Measurements from ENCODE around the gene COPS4. TPM values are rescaled to one million over a fixed set of nuclear protein-coding genes. Genes with fewer than 3 reads are reported as not detected.
A peak's percentile ranks its signal among the peaks of the same experiment; 100 is the strongest.

COPS4 gene
- total RNA-seq, 4 donors from 2014 or later = 29.5 to 62.1 (median 43.0) TPM

GRCh38 chr4:83115000-83115399 lies 80.0 kb downstream of the COPS4 start:
- H3K27me3 ChIP-seq = no peaks in the 10 kb centered on the region
- H3K9me3 ChIP-seq = no peaks in the 10 kb centered on the region
- H3K36me3 ChIP-seq = no peaks in the 10 kb centered on the region
- H3K4me3 ChIP-seq = no peak overlapping the region
- TF ChIP-seq CTCF (IDR thresholded peaks at IDR 0.05) (no peak), EP300 (IDR thresholded peaks at IDR 0.05) (no peak), POLR2A (IDR thresholded peaks at IDR 0.05) (no peak)
- H3K4me1 ChIP-seq = peaks cover 0 to 5% (median 0%) of the 10 kb centered on the region in 4 donors
- no peak overlapping the region for H3K27ac ChIP-seq
- DNase-seq (ENCODE audit: low spot score in 2 of 2) = no peak

GRCh38 chr4:83115656-83116285 lies 80.8 kb downstream of the COPS4 start:
- WGBS, 2 donors = 38 to 60% methylated on average over 8 of the region's 8 CpGs
- no peaks in the 10 kb centered on the region for H3K9me3 ChIP-seq
- H3K27me3 ChIP-seq = no peaks in the 10 kb centered on the region
- no peak for DNase-seq (ENCODE audit: low spot score in 2 of 2)
- H3K4me3 ChIP-seq = no peak overlapping the region
- peaks cover 0 to 1% (median 0%) of the 10 kb centered on the region in 4 donors for H3K4me1 ChIP-seq
- no peak overlapping the region for H3K27ac ChIP-seq
- H3K36me3 ChIP-seq = no peaks in the 10 kb centered on the region
- no peak for TF ChIP-seq CTCF (IDR thresholded peaks at IDR 0.05)
- no peak for TF ChIP-seq EP300 (IDR thresholded peaks at IDR 0.05)
- TF ChIP-seq POLR2A (IDR thresholded peaks at IDR 0.05) = no peak

- no peak overlapping the region for H3K4me3 ChIP-seq
- 75 to 77% methylated on average over 2 of the region's 2 CpGs for WGBS, 2 donors
- H3K4me1 ChIP-seq = no peaks in the 10 kb centered on the region
- no peak overlapping the region for H3K27ac ChIP-seq
- TF ChIP-seq POLR2A (IDR thresholded peaks at IDR 0.05) = no peak
- no peak for TF ChIP-seq EP300 (IDR thresholded peaks at IDR 0.05)
- TF ChIP-seq CTCF (IDR thresholded peaks at IDR 0.05) = no peak
- H3K36me3 ChIP-seq = no peaks in the 10 kb centered on the region
- H3K9me3 ChIP-seq = peaks cover 0 to 6% (median 0%) of the 10 kb centered on the region in 4 donors
- H3K27me3 ChIP-seq = no peaks in the 10 kb centered on the region
- DNase-seq (ENCODE audit: low spot score in 2 of 2) = no peak
These were observed 83.9 kb downstream of the COPS4 start for GRCh38 chr4:83118869-83119268.

- WGBS, 2 donors = 79% methylated on average over 5 of the region's 5 CpGs
- no peak for TF ChIP-seq EP300 (IDR thresholded peaks at IDR 0.05)
- TF ChIP-seq CTCF (IDR thresholded peaks at IDR 0.05) = no peak
- no peak for TF ChIP-seq POLR2A (IDR thresholded peaks at IDR 0.05)
These were observed 86.3 kb downstream of the COPS4 start for GRCh38 chr4:83121246-83121645.

GRCh38 chr4:83124111-83124780 lies 89.3 kb downstream of the COPS4 start:
- 73 to 85% methylated on average over 10 of the region's 10 CpGs for WGBS, 2 donors
- no peak overlapping the region for H3K4me3 ChIP-seq

More at GRCh38 chr4:83121246-83121645, 86.3 kb downstream of the COPS4 start:
- no peaks in the 10 kb centered on the region for H3K4me1 ChIP-seq
- no peak overlapping the region for H3K4me3 ChIP-seq
- H3K36me3 ChIP-seq = no peaks in the 10 kb centered on the region
- no peak for DNase-seq (ENCODE audit: low spot score in 2 of 2)
- peaks cover 0 to 6% (median 0%) of the 10 kb centered on the region in 4 donors for H3K9me3 ChIP-seq
- H3K27ac ChIP-seq = no peak overlapping the region
- H3K27me3 ChIP-seq = no peaks in the 10 kb centered on the region

More at GRCh38 chr4:83124111-83124780, 89.3 kb downstream of the COPS4 start:
- H3K9me3 ChIP-seq = peaks cover 0 to 6% (median 0%) of the 10 kb centered on the region in 4 donors
- no peaks in the 10 kb centered on the region for H3K4me1 ChIP-seq
- H3K36me3 ChIP-seq = no peaks in the 10 kb centered on the region
- H3K27me3 ChIP-seq = no peaks in the 10 kb centered on the region
- TF ChIP-seq EP300 (IDR thresholded peaks at IDR 0.05) (peak in 1 of 2 donors; percentile 37), CTCF (IDR thresholded peaks at IDR 0.05) (no peak), POLR2A (IDR thresholded peaks at IDR 0.05) (no peak)
- DNase-seq (ENCODE audit: low spot score in 2 of 2) = no peak
- H3K27ac ChIP-seq = no peak overlapping the region
